GM21390 (cell line): ENCODE measurements around the gene HPGDS.
A peak's percentile ranks its signal among the peaks of the same experiment; 100 is the strongest.
"Not testable (repeated sequence)": the region's sequence is repeated elsewhere in the genome, so short reads cannot be mapped to it uniquely, and the experiment has no call there.

Source experiments
- ATAC-seq: cut with Tn5 transposase; IDR thresholded peaks from one replicate; pipeline ENCODE4 v1.9.1; 2021; ENCODE audit not compliant: unreplicated experiment

HPGDS gene

GRCh38 chr4:94358101-94358500 lies 15.5 kb upstream of the HPGDS start:
- no peak for ATAC-seq

GRCh38 chr4:94357624-94358023 lies 15.0 kb upstream of the HPGDS start:
- ATAC-seq = no peak

- no peak for ATAC-seq
Measured at GRCh38 chr4:94356444-94356843, 13.8 kb upstream of the HPGDS start.

GRCh38 chr4:94354474-94354896 lies 11.8 kb upstream of the HPGDS start:
- ATAC-seq = no peak

GRCh38 chr4:94352996-94353395 lies 10.4 kb upstream of the HPGDS start:
- ATAC-seq = no peak

- no peak for ATAC-seq
Measured at GRCh38 chr4:94352163-94352562, 9.5 kb upstream of the HPGDS start.

- no peak for ATAC-seq
Measured at GRCh38 chr4:94351319-94351718, 8.7 kb upstream of the HPGDS start.

GRCh38 chr4:94350095-94350494 lies 7.5 kb upstream of the HPGDS start:
- ATAC-seq = no peak

GRCh38 chr4:94349193-94349592 lies 6.6 kb upstream of the HPGDS start:
- no peak for ATAC-seq

GRCh38 chr4:94348666-94349065 lies 6.0 kb upstream of the HPGDS start:
- no peak for ATAC-seq

GRCh38 chr4:94346541-94346940 lies 3.9 kb upstream of the HPGDS start:
- ATAC-seq = no peak

- ATAC-seq = no peak
Measured at GRCh38 chr4:94345969-94346368, 3.3 kb upstream of the HPGDS start.

- ATAC-seq = no peak
Measured at GRCh38 chr4:94345266-94345665, 2.6 kb upstream of the HPGDS start.

GRCh38 chr4:94344457-94344856 lies 1.8 kb upstream of the HPGDS start:
- no peak for ATAC-seq

GRCh38 chr4:94341481-94342370 lies 910 bp downstream of the HPGDS start:
- no peak for ATAC-seq

GRCh38 chr4:94339779-94340178 lies 2.9 kb downstream of the HPGDS start:
- ATAC-seq = no peak

GRCh38 chr4:94338681-94339351 lies 3.8 kb downstream of the HPGDS start:
- ATAC-seq = peak; percentile 77

- not testable (repeated sequence) for ATAC-seq
Measured at GRCh38 chr4:94336791-94337190, 5.8 kb downstream of the HPGDS start.

- ATAC-seq = no peak
Measured at GRCh38 chr4:94336303-94336702, 6.3 kb downstream of the HPGDS start.

GRCh38 chr4:94334962-94335361 lies 7.7 kb downstream of the HPGDS start:
- no peak for ATAC-seq

GRCh38 chr4:94334476-94334875 lies 8.2 kb downstream of the HPGDS start:
- ATAC-seq = no peak

GRCh38 chr4:94333866-94334265 lies 8.8 kb downstream of the HPGDS start:
- no peak for ATAC-seq
